HEK293T (cell line): ENCODE measurements around the gene LRP1B.

Experiments used
- CTCF ChIA-PET: fragments of 350-600 bp; formaldehyde crosslinking; extraction: SDS; loops from one replicate; lab custom pipeline; 2021; ENCODE audit warnings: antibody characterized with exemption, inconsistent platforms; lab: Yijun Ruan, JAX
- POLR2A ChIA-PET: fragments of 350-600 bp; formaldehyde crosslinking; extraction: SDS; loops from one replicate; lab custom pipeline; 2020; ENCODE audit warnings: antibody characterized with exemption, inconsistent platforms; lab: Yijun Ruan, JAX
- DNase-seq: peaks from one replicate; pipeline ENCODE4 v3.0.0; 2012; ENCODE audit warnings: mixed read lengths; ENCODE audit errors: extremely low spot score
- ARNT ChIP-seq: fragments of 450-650 bp; IDR thresholded peaks from 2 replicates; pipeline ENCODE4 v1.6.1; 2017; ENCODE audit warnings: mild to moderate bottlenecking
- BHLHE40 ChIP-seq: fragments of 450-650 bp; IDR thresholded peaks from 2 replicates; pipeline ENCODE4 v1.6.1; 2016; ENCODE audit warnings: mild to moderate bottlenecking, moderate library complexity, borderline replicate concordance
- CTBP1 ChIP-seq: fragments of 450-650 bp; IDR thresholded peaks from 2 replicates; pipeline ENCODE4 v1.6.1; 2016; ENCODE audit warnings: borderline replicate concordance
- ELF4 ChIP-seq: fragments of 450-650 bp; IDR thresholded peaks from 2 replicates; pipeline ENCODE4 v1.6.1; 2017; ENCODE audit warnings: antibody characterized with exemption
- FOXA1 ChIP-seq: fragments of 450-650 bp; IDR thresholded peaks from 2 replicates; pipeline ENCODE4 v1.6.1; 2016; ENCODE audit warnings: mild to moderate bottlenecking
- FOXK2 ChIP-seq: fragments of 450-650 bp; IDR thresholded peaks from 2 replicates; pipeline ENCODE4 v1.6.1; 2016; ENCODE audit warnings: mild to moderate bottlenecking
- FOXM1 ChIP-seq: fragments of 450-650 bp; IDR thresholded peaks from 2 replicates; pipeline ENCODE4 v1.6.1; 2017; ENCODE audit warnings: mild to moderate bottlenecking, borderline replicate concordance
- HDGF ChIP-seq: fragments of 450-650 bp; IDR thresholded peaks from 2 replicates; pipeline ENCODE4 v1.6.1; 2017; ENCODE audit warnings: antibody characterized with exemption, borderline replicate concordance
- L3MBTL2 ChIP-seq: fragments of 450-650 bp; conservative IDR thresholded peaks from 2 replicates; pipeline ENCODE4 v1.6.1; 2016; ENCODE audit warnings: mild to moderate bottlenecking
- LEF1 ChIP-seq: fragments of 450-650 bp; IDR thresholded peaks from 2 replicates; pipeline ENCODE4 v1.6.1; 2017; ENCODE audit warnings: mild to moderate bottlenecking, borderline replicate concordance
- NFRKB ChIP-seq: fragments of 450-650 bp; IDR thresholded peaks from 2 replicates; pipeline ENCODE4 v1.6.1; 2016; ENCODE audit warnings: mild to moderate bottlenecking, moderate library complexity
- SP1 ChIP-seq: fragments of 450-650 bp; IDR thresholded peaks from 2 replicates; pipeline ENCODE4 v1.6.1; 2017
- SUZ12 ChIP-seq: fragments of 450-650 bp; IDR thresholded peaks from 2 replicates; pipeline ENCODE4 v1.6.1; 2016; ENCODE audit warnings: mild to moderate bottlenecking
- TARDBP ChIP-seq: fragments of 450-650 bp; IDR thresholded peaks from 2 replicates; pipeline ENCODE4 v1.6.1; 2016
- ZNF384 ChIP-seq: fragments of 450-650 bp; IDR thresholded peaks from 2 replicates; pipeline ENCODE4 v1.6.1; 2016
- TF ChIP-seq, protein P1 (sequence below): fragments of 450-650 bp; IDR thresholded peaks from 2 replicates; pipeline ENCODE4 v1.6.1; 2016

Gene LRP1B

DNA sequence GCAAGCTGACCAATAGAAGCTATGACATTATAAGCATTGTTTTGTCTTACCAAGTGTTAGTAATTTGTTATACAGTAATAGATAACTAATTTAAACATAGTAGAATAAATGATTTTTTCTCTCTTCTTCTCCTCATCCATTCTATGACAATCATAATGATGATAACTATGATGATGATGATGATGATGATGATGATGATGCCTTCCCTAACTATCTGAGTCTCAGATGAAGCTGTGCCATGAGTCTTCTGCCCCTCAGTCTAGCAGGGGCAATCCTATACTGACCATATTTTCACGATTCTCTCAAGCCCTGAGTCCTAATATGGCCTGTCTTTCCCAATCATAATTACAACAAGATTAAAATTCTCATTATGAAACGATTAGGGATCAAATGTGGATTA, 1369.0 kb downstream of the LRP1B start:
- no peak for TF ChIP-seq FOXK2
- TF ChIP-seq ZNF384, result no peak
- TF ChIP-seq LEF1, result no peak
- TF ChIP-seq SUZ12, result no peak
- no peak for TF ChIP-seq NFRKB
- TF ChIP-seq BHLHE40, result no peak
- ChIA-PET POLR2A (no interaction called here), CTCF (no interaction called here)
- no peak for DNase-seq

DNA sequence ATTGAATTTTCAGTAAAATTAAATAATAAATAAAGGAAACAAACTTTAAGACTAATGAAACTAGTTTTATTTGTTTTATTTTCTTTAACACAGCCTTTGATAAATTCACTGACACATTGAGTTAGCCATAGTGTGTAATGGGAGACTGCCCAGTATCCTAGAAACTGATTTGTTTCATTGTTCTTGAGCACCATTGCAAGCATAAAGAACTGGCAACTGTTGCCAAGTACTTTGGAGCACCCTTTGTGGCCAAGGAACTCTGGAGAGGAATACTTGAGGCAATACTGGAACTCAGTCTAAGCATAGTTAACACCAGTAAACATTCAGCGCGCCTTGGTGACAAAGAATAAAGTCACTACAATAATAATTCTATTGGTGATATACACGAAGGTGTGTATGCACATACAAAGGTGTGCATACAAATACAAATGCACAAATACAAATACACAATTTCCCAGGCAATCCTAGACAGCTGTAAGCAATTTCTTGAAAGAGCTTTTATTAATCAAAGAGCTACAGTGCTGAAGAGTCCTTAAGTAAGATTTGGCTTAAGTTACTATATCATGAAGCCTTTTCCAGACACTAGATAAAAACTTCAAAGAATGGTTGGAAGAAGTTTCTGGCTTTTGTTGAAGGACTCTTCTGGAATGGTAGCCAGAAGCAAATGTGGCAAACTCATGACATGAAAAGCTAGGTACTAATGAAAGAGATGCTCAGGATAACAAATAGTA, 1371.2 kb downstream of the LRP1B start:
- no peak for DNase-seq
- ChIA-PET POLR2A (no interaction called here), CTCF (interaction anchor here (0.5 kb wide), 1 partner anchor 207 kb away, joined by 6 read pairs; no protein-coding TSS in a partner anchor)
- TF ChIP-seq SUZ12 (no peak), NFRKB (no peak), FOXA1 (no peak), ELF4 (no peak), TARDBP (no peak), CTBP1 (no peak), SP1 (no peak), FOXM1 (no peak), HDGF (no peak), L3MBTL2 (no peak), BHLHE40 (no peak), FOXK2 (no peak), ARNT (no peak), ZNF384 (no peak)
- TF ChIP-seq, protein P1, sequence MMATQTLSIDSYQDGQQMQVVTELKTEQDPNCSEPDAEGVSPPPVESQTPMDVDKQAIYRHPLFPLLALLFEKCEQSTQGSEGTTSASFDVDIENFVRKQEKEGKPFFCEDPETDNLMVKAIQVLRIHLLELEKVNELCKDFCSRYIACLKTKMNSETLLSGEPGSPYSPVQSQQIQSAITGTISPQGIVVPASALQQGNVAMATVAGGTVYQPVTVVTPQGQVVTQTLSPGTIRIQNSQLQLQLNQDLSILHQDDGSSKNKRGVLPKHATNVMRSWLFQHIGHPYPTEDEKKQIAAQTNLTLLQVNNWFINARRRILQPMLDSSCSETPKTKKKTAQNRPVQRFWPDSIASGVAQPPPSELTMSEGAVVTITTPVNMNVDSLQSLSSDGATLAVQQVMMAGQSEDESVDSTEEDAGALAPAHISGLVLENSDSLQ, result no peak

DNA sequence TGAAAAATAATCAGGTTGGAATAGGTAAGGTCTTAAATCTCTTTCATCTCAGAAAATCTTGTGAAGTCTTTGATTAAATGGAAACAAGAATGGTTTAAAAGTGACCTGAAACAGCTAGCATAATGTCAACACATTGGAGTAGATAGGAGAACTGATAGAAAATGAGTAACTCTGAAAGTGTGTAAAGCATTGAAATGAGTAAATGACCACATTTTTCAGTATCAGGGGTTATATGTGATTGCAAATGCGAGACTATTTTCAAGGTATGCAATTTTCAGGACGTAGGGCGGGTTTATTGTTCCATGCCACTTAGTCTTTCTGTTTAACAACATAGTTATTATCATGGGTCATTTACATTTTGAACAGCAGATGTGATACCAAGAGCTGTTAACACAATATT, 1383.2 kb downstream of the LRP1B start:
- ChIA-PET CTCF (no interaction called here), POLR2A (no interaction called here)
- DNase-seq, result no peak
- TF ChIP-seq HDGF, result no peak
- no peak for TF ChIP-seq FOXK2
- no peak for TF ChIP-seq BHLHE40
- no peak for TF ChIP-seq FOXM1
- no peak for TF ChIP-seq SP1

DNA sequence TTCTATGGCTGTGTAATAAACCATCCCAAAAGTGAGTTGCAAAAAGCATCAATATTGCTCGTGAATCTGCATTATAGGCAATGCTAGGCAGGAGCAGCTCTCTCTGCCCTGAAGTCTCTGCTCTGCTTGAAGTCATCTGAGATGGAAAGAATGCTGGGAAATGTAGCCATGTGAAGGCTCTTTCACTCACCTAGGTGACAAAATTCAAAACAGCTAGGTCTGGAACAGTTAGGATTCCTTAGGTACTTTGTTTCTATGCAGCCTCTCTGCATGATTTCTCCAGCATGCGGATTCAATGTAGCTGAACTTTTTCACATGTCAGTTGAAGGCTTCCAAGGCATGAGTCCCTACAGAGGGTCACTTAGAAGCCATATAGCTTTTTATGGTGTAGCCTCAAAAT, 1383.7 kb downstream of the LRP1B start:
- CTCF ChIA-PET, result no interaction called here
- no peak for TF ChIP-seq HDGF
- no peak for TF ChIP-seq ZNF384
- no peak for TF ChIP-seq FOXK2
- no peak for TF ChIP-seq ELF4
- no peak for TF ChIP-seq NFRKB
- no peak for TF ChIP-seq SP1
- TF ChIP-seq FOXM1, result no peak
- TF ChIP-seq TARDBP, result no peak
- TF ChIP-seq, protein P1, result no peak
- no peak for TF ChIP-seq L3MBTL2
- TF ChIP-seq CTBP1, result no peak
- TF ChIP-seq BHLHE40, result no peak
- no peak for TF ChIP-seq ARNT
- no peak for DNase-seq
- POLR2A ChIA-PET, result no interaction called here

DNA sequence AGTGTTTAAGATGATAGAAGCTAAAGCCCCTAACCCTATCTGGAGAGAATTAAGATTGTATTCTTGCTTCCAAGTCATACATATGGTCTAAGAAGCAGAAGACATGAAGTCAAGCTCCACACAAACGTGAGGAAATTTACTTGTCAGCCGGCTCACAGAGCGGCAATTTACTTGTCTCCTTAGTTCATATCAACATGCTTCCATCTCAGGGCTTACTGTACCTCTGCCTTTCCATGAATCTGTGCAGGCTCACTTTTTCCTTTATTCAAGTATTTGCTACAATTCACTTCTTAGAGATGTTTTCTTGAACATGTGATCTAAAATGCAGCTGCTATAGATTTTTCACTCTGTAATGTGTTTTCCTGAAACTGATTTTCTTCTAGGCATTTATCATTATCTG, 1386.4 kb downstream of the LRP1B start:
- TF ChIP-seq SUZ12 (no peak), NFRKB (no peak), CTBP1 (no peak), BHLHE40 (no peak), FOXK2 (no peak), TARDBP (no peak), SP1 (no peak), L3MBTL2 (no peak), FOXM1 (no peak), ELF4 (no peak), HDGF (no peak), LEF1 (no peak), FOXA1 (no peak), ZNF384 (no peak), ARNT (no peak)
- TF ChIP-seq, protein P1, result no peak
- ChIA-PET CTCF (no interaction called here), POLR2A (no interaction called here)
- no peak for DNase-seq

DNA sequence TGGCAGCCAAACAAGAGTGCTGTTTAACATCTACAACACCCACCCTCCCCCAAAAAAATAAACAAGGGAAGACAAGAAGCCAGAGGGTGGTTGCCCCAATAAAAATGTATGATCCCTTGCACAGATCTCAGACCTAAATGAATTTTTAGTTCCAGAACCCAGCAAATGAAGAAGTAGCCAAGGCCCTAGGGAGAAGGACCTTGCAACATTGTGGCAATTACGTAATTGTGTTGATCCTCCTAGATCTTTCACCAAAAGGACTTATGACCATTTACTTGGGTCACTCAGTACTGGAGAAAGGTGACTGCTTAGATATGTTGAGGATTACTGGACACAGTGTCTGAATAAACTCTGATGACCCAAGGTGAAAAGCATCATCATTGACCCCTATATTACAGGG, 1393.8 kb downstream of the LRP1B start:
- DNase-seq, result no peak
- TF ChIP-seq BHLHE40 (no peak), FOXA1 (no peak), FOXK2 (no peak), ARNT (no peak), ZNF384 (no peak), SP1 (no peak), CTBP1 (no peak), ELF4 (no peak), LEF1 (no peak), HDGF (no peak), L3MBTL2 (no peak), SUZ12 (no peak), TARDBP (no peak), NFRKB (no peak), FOXM1 (no peak)
- TF ChIP-seq, protein P1, result no peak
- ChIA-PET CTCF (no interaction called here), POLR2A (no interaction called here)
